Thoracic aorta (tissue), 2 donors: ENCODE results near the gene MTREX. TPM values are rescaled to one million over a fixed set of nuclear protein-coding genes. Genes with fewer than 3 reads are reported as not detected.
A peak's percentile ranks its signal among the peaks of the same experiment; 100 is the strongest.

Source experiments
- ATAC-seq: fragments of 150-250 bp; one replicate; pipeline ENCODE4 v1.8.0; 2017; ENCODE audit warnings: low read depth; ENCODE audit not compliant: insufficient number of reproducible peaks, low FRiP score
- DNase-seq: peaks from one replicate; pipeline ENCODE4 v3.0.0-alpha.2; 2020; ENCODE audit warnings: low spot score
- H3K27ac ChIP-seq, 2 donors: fragments of 200-600 bp; sonication (generic); 1 replicate in 1 of 2; 2 replicates in 1 of 2; pipeline ENCODE4 v1.5.1; 2016; ENCODE audit warnings: mild to moderate bottlenecking in 2 of 2, moderate library complexity in 2 of 2
- H3K27me3 ChIP-seq: fragments of 200-600 bp; sonication (generic); replicated peaks from 2 replicates; pipeline ENCODE4 v1.6.0; 2016; ENCODE audit warnings: mild to moderate bottlenecking; ENCODE audit not compliant: insufficient read depth
- H3K36me3 ChIP-seq: fragments of 200-600 bp; sonication (generic); one replicate; pipeline ENCODE4 v1.5.1; 2016
- H3K4me1 ChIP-seq, 2 donors: fragments of 200-600 bp; sonication (generic); 1 replicate in 1 of 2; 2 replicates in 1 of 2; pipeline versions ENCODE4 v1.5.1 to v1.6.0; 2016; ENCODE audit warnings: low read depth in 2 of 2, mild to moderate bottlenecking in 1 of 2; ENCODE audit not compliant: control insufficient read depth in 1 of 2
- H3K4me3 ChIP-seq: fragments of 200-600 bp; sonication (generic); 2 replicates; pipeline ENCODE4 v1.5.1; 2016; ENCODE audit warnings: mild to moderate bottlenecking
- H3K9me3 ChIP-seq: fragments of 200-600 bp; sonication (generic); 2 replicates; pipeline ENCODE4 v1.5.1; 2016
- CTCF ChIP-seq: fragments of 200-600 bp; sonication (generic); IDR thresholded peaks from one replicate; pipeline ENCODE4 v1.5.1; 2019; ENCODE audit warnings: antibody characterized with exemption
- total RNA-seq, 2 donors: library from RNA; depleted of rRNA; stranded (reverse); fragments of >200 nt; gene quantifications; one replicate each; pipeline versions ENCODE4 v1.1.0 to v1.2.3, GENCODE V29; 2016

MTREX gene
- total RNA-seq, 2 donors from 2014 or later = 42.4 to 61.6 TPM

GRCh38 chr5:55289808-55290207 is 18.0 kb upstream of the MTREX start:
- Histone ChIP-seq H3K27ac (no peak overlapping the region), H3K4me1 (no peaks in the 10 kb centered on the region), H3K9me3 (no peaks in the 10 kb centered on the region), H3K36me3 (peaks cover 62% of the 10 kb centered on the region), H3K27me3 (no peaks in the 10 kb centered on the region), H3K4me3 (no peak overlapping the region)
- no peak for ATAC-seq
- DNase-seq = no peak
- no peak for TF ChIP-seq CTCF

- no peak overlapping the region for H3K27ac ChIP-seq
- peaks cover 60% of the 10 kb centered on the region for H3K36me3 ChIP-seq
Observed at GRCh38 chr5:55290991-55291390, 16.8 kb upstream of the MTREX start.

GRCh38 chr5:55294935-55295334 is 12.9 kb upstream of the MTREX start:
- H3K9me3 ChIP-seq = no peaks in the 10 kb centered on the region
- no peak overlapping the region for H3K4me3 ChIP-seq
- DNase-seq = no peak
- no peaks in the 10 kb centered on the region for H3K4me1 ChIP-seq
- no peak overlapping the region for H3K27ac ChIP-seq
- H3K27me3 ChIP-seq = no peaks in the 10 kb centered on the region
- no peak for ATAC-seq
- peaks cover 38% of the 10 kb centered on the region for H3K36me3 ChIP-seq
- TF ChIP-seq CTCF = no peak

More at GRCh38 chr5:55290991-55291390, 16.8 kb upstream of the MTREX start:
- H3K27me3 ChIP-seq = no peaks in the 10 kb centered on the region
- DNase-seq (no peak), ATAC-seq (no peak)
- no peaks in the 10 kb centered on the region for H3K4me1 ChIP-seq
- no peaks in the 10 kb centered on the region for H3K9me3 ChIP-seq
- no peak for TF ChIP-seq CTCF
- no peak overlapping the region for H3K4me3 ChIP-seq

- no peaks in the 10 kb centered on the region for H3K36me3 ChIP-seq
- TF ChIP-seq CTCF = no peak
Observed at GRCh38 chr5:55300890-55301289, 6.9 kb upstream of the MTREX start.

GRCh38 chr5:55303238-55303690 is 4.5 kb upstream of the MTREX start:
- H3K27me3 ChIP-seq = no peaks in the 10 kb centered on the region
- no peak overlapping the region for H3K4me3 ChIP-seq
- H3K27ac ChIP-seq = peak overlapping the region in 1 of 2 donors; percentile 17
- DNase-seq = no peak
- H3K4me1 ChIP-seq = peaks cover 33 to 39% of the 10 kb centered on the region in 2 donors
- TF ChIP-seq CTCF = no peak
- H3K36me3 ChIP-seq = no peaks in the 10 kb centered on the region
- no peaks in the 10 kb centered on the region for H3K9me3 ChIP-seq
- no peak for ATAC-seq

More at GRCh38 chr5:55300890-55301289, 6.9 kb upstream of the MTREX start:
- Histone ChIP-seq H3K9me3 (no peaks in the 10 kb centered on the region), H3K27ac (no peak overlapping the region), H3K4me3 (no peak overlapping the region), H3K27me3 (no peaks in the 10 kb centered on the region), H3K4me1 (peaks cover 24 to 30% of the 10 kb centered on the region in 2 donors)
- DNase-seq = no peak
- ATAC-seq = no peak
